GM06990 (cell line): Measurements from ENCODE around the gene DNAAF2.
A peak's percentile ranks its signal among the peaks of the same experiment; 100 is the strongest.
"Not testable (repeated sequence)": the region's sequence is repeated elsewhere in the genome, so short reads cannot be mapped to it uniquely, and the experiment has no call there.

Experiments
- DNase-seq: peaks from one replicate; pipeline ENCODE4 v3.0.0-alpha.2; 2011; ENCODE audit not compliant: insufficient read length; ENCODE audit errors: extremely low read depth
- H3K27me3 ChIP-seq: replicated peaks from 2 replicates; pipeline ENCODE4 v1.6.0; 2011; ENCODE audit warnings: low read length; ENCODE audit not compliant: control insufficient read depth, insufficient read depth
- H3K36me3 ChIP-seq: 2 replicates; pipeline ENCODE4 v1.5.1; 2011; ENCODE audit warnings: low read length; ENCODE audit not compliant: control insufficient read depth, insufficient read depth
- H3K4me3 ChIP-seq: replicated peaks from 2 replicates; pipeline ENCODE4 v1.5.1; 2011; ENCODE audit warnings: low read depth, mild to moderate bottlenecking, control low read depth, low read length
- TF ChIP-seq, protein P1 (sequence below): IDR thresholded peaks from 2 replicates; pipeline ENCODE4 v1.5.1; 2011; ENCODE audit warnings: low read length, control low read depth, mild to moderate bottlenecking, inconsistent platforms; ENCODE audit not compliant: insufficient read depth, poor library complexity, severe bottlenecking

The DNAAF2 gene

DNA sequence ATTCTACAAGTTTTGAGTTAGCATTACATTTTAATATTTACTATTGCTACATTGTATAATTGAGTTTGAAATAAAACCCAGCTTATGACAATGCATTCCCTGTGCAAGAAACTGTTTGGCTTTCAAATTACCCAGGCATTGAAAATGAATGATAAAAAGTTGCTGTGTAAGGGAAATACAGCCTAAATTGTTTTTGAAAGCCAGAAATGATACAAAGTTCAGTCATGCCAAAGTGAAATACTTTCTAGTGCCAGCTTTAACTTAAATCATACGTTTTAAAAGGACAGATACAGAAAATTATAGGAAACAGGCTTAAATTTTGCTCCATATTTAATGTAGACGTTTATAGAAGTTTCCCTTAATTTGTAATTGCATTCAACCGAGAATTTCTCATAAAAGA lies 11.7 kb downstream of the DNAAF2 start:
- H3K4me3 ChIP-seq, result peak overlapping the region; percentile 95
- H3K27me3 ChIP-seq, result no peaks in the 10 kb centered on the region
- H3K36me3 ChIP-seq, result no peaks in the 10 kb centered on the region
- DNase-seq, result no peak
- TF ChIP-seq, protein P1, sequence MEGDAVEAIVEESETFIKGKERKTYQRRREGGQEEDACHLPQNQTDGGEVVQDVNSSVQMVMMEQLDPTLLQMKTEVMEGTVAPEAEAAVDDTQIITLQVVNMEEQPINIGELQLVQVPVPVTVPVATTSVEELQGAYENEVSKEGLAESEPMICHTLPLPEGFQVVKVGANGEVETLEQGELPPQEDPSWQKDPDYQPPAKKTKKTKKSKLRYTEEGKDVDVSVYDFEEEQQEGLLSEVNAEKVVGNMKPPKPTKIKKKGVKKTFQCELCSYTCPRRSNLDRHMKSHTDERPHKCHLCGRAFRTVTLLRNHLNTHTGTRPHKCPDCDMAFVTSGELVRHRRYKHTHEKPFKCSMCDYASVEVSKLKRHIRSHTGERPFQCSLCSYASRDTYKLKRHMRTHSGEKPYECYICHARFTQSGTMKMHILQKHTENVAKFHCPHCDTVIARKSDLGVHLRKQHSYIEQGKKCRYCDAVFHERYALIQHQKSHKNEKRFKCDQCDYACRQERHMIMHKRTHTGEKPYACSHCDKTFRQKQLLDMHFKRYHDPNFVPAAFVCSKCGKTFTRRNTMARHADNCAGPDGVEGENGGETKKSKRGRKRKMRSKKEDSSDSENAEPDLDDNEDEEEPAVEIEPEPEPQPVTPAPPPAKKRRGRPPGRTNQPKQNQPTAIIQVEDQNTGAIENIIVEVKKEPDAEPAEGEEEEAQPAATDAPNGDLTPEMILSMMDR, result no peak

DNA sequence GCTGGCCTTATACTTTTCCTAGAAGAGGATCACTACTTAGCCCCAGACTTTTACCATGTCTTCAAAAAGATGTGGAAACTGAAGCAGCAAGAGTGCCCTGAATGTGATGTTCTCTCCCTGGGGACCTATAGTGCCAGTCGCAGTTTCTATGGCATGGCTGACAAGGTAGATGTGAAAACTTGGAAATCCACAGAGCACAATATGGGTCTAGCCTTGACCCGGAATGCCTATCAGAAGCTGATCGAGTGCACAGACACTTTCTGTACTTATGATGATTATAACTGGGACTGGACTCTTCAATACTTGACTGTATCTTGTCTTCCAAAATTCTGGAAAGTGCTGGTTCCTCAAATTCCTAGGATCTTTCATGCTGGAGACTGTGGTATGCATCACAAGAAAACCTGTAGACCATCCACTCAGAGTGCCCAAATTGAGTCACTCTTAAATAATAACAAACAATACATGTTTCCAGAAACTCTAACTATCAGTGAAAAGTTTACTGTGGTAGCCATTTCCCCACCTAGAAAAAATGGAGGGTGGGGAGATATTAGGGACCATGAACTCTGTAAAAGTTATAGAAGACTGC lies 12.9 kb downstream of the DNAAF2 start:
- TF ChIP-seq, protein P1, result no peak
- Histone ChIP-seq H3K4me3 (peak overlapping the region; percentile 95), H3K27me3 (no peaks in the 10 kb centered on the region), H3K36me3 (no peaks in the 10 kb centered on the region)
- no peak for DNase-seq

DNA sequence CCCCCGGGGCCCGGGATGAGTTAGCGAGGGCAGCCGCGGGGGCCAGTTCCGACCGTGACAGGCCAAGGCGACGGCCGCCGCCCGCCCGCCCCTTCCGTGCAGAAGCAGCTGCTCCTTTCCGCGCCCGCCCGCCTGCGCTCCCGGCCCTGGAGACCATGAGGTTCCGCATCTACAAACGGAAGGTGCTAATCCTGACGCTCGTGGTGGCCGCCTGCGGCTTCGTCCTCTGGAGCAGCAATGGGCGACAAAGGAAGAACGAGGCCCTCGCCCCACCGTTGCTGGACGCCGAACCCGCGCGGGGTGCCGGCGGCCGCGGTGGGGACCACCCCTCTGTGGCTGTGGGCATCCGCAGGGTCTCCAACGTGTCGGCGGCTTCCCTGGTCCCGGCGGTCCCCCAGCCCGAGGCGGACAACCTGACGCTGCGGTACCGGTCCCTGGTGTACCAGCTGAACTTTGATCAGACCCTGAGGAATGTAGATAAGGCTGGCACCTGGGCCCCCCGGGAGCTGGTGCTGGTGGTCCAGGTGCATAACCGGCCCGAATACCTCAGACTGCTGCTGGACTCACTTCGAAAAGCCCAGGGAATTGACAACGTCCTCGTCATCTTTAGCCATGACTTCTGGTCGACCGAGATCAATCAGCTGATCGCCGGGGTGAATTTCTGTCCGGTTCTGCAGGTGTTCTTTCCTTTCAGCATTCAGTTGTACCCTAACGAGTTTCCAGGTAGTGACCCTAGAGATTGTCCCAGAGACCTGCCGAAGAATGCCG lies 13.7 kb downstream of the DNAAF2 start:
- Histone ChIP-seq H3K36me3 (no peaks in the 10 kb centered on the region), H3K4me3 (peak overlapping the region; percentile 95), H3K27me3 (no peaks in the 10 kb centered on the region)
- TF ChIP-seq, protein P1, result no peak
- peak; percentile 82 for DNase-seq

DNA sequence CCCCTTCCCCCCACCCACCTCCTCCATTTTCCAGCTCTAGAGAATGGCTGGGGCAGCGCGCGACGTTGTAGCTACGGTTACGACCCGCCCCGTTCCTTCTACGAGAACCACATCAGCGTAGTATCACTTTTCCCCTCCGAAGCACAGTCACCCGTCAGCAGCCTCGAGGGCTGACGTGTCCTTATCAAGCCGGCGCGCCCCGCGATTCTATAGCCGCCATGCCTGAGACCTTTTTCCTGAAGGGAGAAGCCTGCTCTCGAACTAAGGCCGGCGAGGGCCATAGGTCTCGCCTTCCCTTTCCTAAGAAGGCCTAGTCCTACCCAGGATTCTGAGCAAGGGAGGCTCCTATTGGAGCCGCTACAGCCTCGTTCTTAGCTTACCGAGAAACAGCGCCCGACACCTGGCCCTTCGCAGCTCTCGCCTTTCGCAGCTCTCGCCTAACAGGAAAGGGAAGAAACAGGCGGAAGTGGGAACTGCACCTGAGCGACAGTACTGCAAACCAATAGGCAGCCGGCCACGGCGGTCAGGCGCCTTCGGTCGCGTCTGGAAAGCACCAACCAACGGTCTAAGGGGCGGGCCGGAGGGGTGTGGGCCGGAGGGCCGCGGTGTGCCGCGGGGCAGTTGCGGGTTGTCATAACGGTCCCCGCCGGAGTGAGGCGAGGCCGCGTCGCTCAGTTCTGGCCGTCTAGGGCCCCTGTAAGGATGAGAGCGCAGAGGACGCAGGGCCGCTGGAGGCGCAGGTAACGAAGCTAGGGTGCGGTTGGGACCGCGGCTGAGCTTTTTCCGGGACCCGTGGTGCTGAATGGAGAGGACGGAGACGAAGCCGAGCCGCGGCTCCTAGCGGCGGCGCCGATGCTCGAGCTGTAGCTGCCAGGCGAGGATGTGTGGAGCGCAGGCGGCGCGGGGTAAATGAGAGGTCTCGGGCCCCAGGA lies 14.6 kb downstream of the DNAAF2 start, which contains the start of the genes MGAT2 and RPL36AL:
Gene MGAT2, plus strand, starts transcription at position 618 of the 932 bp plus-strand sequence. CDS start 470 bp downstream, outside the sequence.
Gene RPL36AL, minus strand, starts transcription at position 445 of the 932 bp plus-strand sequence. CDS start 1,522 bp downstream, outside the sequence.
- DNase-seq, result peak; percentile 98
- H3K36me3 ChIP-seq, result peaks cover 3% of the 10 kb centered on the region
- no peaks in the 10 kb centered on the region for H3K27me3 ChIP-seq
- TF ChIP-seq, protein P1, result peak; percentile 26
- peak within 1 kb of the TSS; percentile 95 for H3K4me3 ChIP-seq

DNA sequence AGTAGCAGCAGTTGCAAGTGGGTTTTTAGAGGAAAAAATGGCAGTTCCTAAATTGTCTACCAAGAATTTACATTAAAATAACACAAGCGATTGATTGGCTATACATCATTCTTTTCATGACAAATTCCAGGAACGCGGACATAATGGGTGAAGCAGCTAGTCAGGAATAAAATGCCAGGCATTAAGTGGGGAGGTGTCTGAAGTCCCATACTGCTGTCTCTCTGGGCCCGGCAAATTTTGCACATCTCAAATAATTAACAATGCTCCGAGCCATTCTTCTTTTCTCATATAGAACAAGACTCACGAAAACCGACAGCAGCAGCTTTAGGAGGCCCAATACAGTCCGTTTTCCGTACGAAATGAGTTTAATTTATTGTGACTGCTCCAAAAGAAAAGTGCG lies 15.3 kb downstream of the DNAAF2 start:
- DNase-seq, result no peak
- Histone ChIP-seq H3K36me3 (peaks cover 3% of the 10 kb centered on the region), H3K4me3 (peak overlapping the region; percentile 95), H3K27me3 (no peaks in the 10 kb centered on the region)
- TF ChIP-seq, protein P1, result no peak

DNA sequence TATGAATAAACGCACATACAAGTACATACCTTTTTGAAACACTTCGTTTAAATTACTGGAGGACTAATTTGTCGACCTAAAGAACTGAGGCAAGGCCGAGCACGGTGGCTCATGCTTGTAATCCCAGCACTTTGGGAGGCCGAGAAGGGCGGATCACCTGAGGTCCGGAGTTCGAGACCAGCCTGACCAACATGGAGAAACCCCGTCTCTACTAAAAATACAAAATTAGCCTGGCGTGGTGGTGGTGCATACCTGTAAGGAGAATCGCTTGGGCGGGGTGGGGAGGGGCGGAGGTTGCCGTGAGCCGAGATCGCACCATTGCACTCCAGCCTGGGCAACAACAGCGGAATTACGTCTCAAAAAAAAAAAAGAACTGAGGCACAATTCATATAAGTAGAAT lies 15.8 kb downstream of the DNAAF2 start:
- H3K4me3 ChIP-seq, result peak overlapping the region; percentile 95
- DNase-seq, H3K36me3 ChIP-seq, H3K27me3 ChIP-seq: not testable (repeated sequence)
